Pancreas (tissue), 10 donors: ENCODE measurements around the gene NSD1. TPM values are rescaled to one million over a fixed set of nuclear protein-coding genes. Genes with fewer than 3 reads are reported as not detected.

ENCODE experiments used
- ATAC-seq, 4 donors: fragments of 200-7000 bp; cut with Tn5 transposase; one replicate each; pipeline versions ENCODE4 v1.8.0 to v1.9.1; 2020; ENCODE audit warnings: mild to moderate bottlenecking in 4 of 4, moderate library complexity in 4 of 4
- DNase-seq, 6 donors: peaks; one replicate each; pipeline ENCODE4 v3.0.0-alpha.2; 2020
- FAIRE-seq: peaks from 2 replicates; lab custom pipeline; 2012; peaks lifted over from hg19 to GRCh38; lab: Jason Lieb, UNC
- H3K27ac ChIP-seq, 4 donors: fragments of 200-600 bp; sonication (generic); 1 replicate in 3 of 4; 2 replicates in 1 of 4; pipeline versions ENCODE4 v1.5.0 to v1.8.0; 2020
- H3K27me3 ChIP-seq, 4 donors: fragments of 200-600 bp; one replicate each; pipeline ENCODE4 v1.8.0; 2021
- H3K36me3 ChIP-seq, 3 donors: fragments of 200-600 bp; sonication (generic) in 1 of 3; one replicate each; pipeline versions ENCODE4 v1.5.0 to v1.8.0; 2020 to 2021
- H3K4me1 ChIP-seq, 3 donors: fragments of 200-600 bp; one replicate each; pipeline ENCODE4 v1.8.0; 2021
- H3K4me3 ChIP-seq, 4 donors: fragments of 200-600 bp; sonication (generic) in 2 of 4; one replicate each; pipeline versions ENCODE4 v1.5.0 to v1.8.0; 2020 to 2021
- H3K9me3 ChIP-seq, 4 donors: fragments of 200-600 bp; one replicate each; pipeline ENCODE4 v1.8.0; 2021
- WGBS, 2 donors: extraction: QIAGEN DNeasy Blood & Tissue Kit; methylation state at CpG; one replicate each; pipeline ENCODE4 v1.1.7; 2013; 5-methylcytosine and 5-hydroxymethylcytosine counted together
- intact Hi-C, 3 donors: fragments of 100-400 bp; cut with DNase I; formaldehyde crosslinking; loops; one replicate each; pipeline versions ENCODE4 v1.11.1 to v1.14.2; 2022
- polyA plus RNA-seq, 2 donors: library from polyadenylated mRNA; stranded (reverse); fragments of 200-250 nt; gene quantifications; one replicate each; pipeline ENCODE4 v1.2.3, GENCODE V29; 2013
- total RNA-seq, 6 donors: library from RNA; stranded (reverse); fragmentation: NEBNext Ultra II Directional in 4 of 6; extraction: Animal tissue kit (Norgen Biotek cat#: 25700) in 4 of 6; gene quantifications; one replicate each; pipeline versions ENCODE4 v1.2.1 to v1.2.4, GENCODE V29; 2021 to 2023
- TF ChIP-seq, protein P1 (sequence below), 4 donors: fragments of 200-600 bp; sonication (generic) in 3 of 4; IDR thresholded peaks; one replicate each; pipeline versions ENCODE4 v1.5.0 to v1.8.0; 2021; ENCODE audit warnings: antibody characterized with exemption in 4 of 4
- donor health status: healthy with polysubstance abuse.
- donor health status: DM: no; HTN: no; CAD: no; lungs with moderate emphysema.
- donor health status: DM: no; HTN: no; CAD: no.
- donor health status: control.
- donor health status: control.
- donor health status: Bipolar disorder and iron deficiency.
- donor health status: DM: yes; HTN: yes; CAD: no.
- donor health status: DM: no; HTN: no; CAD: no.
- donor health status: DM: no; HTN: no; CAD: no.
- donor health status: DM: yes; HTN: yes; CAD: no.

Gene NSD1
- total and polyA plus RNA-seq, 8 donors, result 6.9 to 51.2 (median 33.5) TPM

DNA sequence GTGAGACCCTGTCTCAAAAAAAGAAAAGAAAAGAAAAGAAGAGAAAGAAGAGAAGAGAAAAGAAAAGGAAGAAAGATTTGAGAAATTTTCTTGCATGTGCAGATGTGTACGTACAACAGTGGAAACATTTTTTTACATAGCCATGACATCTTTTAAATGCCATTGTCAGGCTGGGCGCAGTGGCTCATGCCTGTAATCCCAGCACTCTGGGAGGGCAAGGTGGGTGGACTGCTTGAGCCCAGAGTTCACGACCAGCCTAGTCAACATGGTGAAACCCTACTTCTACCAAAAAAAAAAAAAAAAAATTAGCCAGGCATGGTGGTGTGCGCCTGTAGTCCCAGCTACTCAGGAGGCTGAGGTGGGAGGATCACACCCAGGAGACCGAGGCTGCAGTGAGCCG, 211.3 kb downstream of the NSD1 start:
- 89 to 91% methylated on average over 6 of the region's 6 CpGs for WGBS, 2 donors
- ATAC-seq (no peak), DNase-seq (peak in 1 of 6 donors; percentile 8), FAIRE-seq (no peak)
- Histone ChIP-seq H3K27ac (no peak overlapping the region), H3K4me1 (peaks cover 8 to 31% (median 12%) of the 10 kb centered on the region in 3 donors), H3K4me3 (no peak overlapping the region), H3K27me3 (no peaks in the 10 kb centered on the region), H3K9me3 (no peaks in the 10 kb centered on the region), H3K36me3 (peaks cover 0 to 5% (median 0%) of the 10 kb centered on the region in 3 donors)
- intact Hi-C loops, result loop anchor here in 1 of 3 donors (2.0 kb wide), 1 partner anchor 16 kb away; no protein-coding TSS in a partner anchor
- TF ChIP-seq, protein P1, sequence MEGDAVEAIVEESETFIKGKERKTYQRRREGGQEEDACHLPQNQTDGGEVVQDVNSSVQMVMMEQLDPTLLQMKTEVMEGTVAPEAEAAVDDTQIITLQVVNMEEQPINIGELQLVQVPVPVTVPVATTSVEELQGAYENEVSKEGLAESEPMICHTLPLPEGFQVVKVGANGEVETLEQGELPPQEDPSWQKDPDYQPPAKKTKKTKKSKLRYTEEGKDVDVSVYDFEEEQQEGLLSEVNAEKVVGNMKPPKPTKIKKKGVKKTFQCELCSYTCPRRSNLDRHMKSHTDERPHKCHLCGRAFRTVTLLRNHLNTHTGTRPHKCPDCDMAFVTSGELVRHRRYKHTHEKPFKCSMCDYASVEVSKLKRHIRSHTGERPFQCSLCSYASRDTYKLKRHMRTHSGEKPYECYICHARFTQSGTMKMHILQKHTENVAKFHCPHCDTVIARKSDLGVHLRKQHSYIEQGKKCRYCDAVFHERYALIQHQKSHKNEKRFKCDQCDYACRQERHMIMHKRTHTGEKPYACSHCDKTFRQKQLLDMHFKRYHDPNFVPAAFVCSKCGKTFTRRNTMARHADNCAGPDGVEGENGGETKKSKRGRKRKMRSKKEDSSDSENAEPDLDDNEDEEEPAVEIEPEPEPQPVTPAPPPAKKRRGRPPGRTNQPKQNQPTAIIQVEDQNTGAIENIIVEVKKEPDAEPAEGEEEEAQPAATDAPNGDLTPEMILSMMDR (IDR thresholded peaks at IDR 0.05), result no peak

DNA sequence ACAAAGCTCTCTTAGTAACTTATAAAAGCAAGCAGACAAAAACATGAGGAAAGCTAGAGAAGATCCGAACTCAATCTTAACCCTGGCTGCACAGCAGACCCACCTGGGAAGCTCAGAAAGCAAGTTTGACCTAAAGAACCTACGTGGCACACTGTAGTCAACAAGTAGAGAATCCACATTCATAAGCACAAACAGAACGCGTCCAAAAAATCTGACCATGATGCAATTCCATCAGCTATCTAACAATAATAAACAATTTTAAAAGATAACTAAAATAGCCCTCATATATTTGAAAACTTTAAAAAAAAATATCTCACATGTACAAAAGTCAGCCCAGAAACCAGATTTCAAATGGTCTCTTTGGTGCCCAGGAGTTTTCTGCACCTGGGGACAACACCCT, 213.2 kb downstream of the NSD1 start:
- no peak for FAIRE-seq

DNA sequence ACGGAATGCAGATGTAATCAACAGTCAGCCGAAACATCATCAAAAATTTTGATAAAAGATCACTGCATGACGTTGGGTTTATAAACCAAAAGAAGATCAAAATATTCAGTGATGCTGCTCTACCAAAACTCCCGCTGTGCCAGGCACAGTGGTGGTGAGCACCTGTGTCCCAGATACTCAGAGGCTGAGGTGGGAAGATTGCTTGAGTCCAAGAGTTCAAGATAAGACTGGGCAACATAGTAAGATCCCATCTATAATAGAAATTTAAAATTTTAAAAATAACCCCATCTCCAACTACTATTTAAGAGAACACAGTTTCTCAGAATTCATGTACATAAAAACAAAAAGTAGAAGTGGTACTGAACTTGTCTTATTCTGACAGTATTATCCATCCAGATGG, 214.1 kb downstream of the NSD1 start:
- intact Hi-C loops, result no loop called here
- no peak overlapping the region for H3K4me3 ChIP-seq
- TF ChIP-seq, protein P1 (IDR thresholded peaks at IDR 0.05), result no peak

More for the DNA sequence above, 213.2 kb downstream of the NSD1 start:
- TF ChIP-seq, protein P1 (IDR thresholded peaks at IDR 0.05), result no peak
- WGBS, 2 donors, result 36 to 41% methylated on average over 4 of the region's 4 CpGs
- peaks cover 8 to 39% (median 12%) of the 10 kb centered on the region in 3 donors for H3K4me1 ChIP-seq
- no peak overlapping the region for H3K4me3 ChIP-seq
- ATAC-seq (no peak), DNase-seq (peak in 1 of 6 donors; percentile 1)
- intact Hi-C loops, result no loop called here
- no peaks in the 10 kb centered on the region for H3K27me3 ChIP-seq
- H3K27ac ChIP-seq, result no peak overlapping the region
- H3K36me3 ChIP-seq, result no peaks in the 10 kb centered on the region
- no peaks in the 10 kb centered on the region for H3K9me3 ChIP-seq

DNA sequence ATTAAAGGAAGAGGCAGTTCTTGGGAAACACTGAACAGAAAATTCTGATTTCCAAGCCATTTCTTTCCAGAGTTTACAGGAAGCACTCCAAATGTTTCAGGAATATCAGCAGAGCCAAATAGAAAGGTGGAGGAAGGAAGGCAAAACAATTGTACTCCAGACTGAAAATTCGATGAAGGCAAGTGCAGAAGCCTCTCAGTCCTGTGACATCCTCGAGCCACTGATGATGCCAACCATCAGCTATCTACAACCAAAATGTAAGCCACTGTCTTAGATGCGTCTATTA, 215.7 kb downstream of the NSD1 start:
- Histone ChIP-seq H3K36me3 (no peaks in the 10 kb centered on the region), H3K4me1 (peaks cover 8 to 39% (median 12%) of the 10 kb centered on the region in 3 donors), H3K4me3 (peak overlapping the region in 2 of 4 donors; percentile 67 to 83), H3K27me3 (no peaks in the 10 kb centered on the region), H3K9me3 (no peaks in the 10 kb centered on the region), H3K27ac (no peak overlapping the region)
- FAIRE-seq, result no peak
- 28 to 38% methylated on average over 3 of the region's 3 CpGs for WGBS, 2 donors
- intact Hi-C loops, result no loop called here
- ATAC-seq, result no peak
- no peak for DNase-seq
- TF ChIP-seq, protein P1 (IDR thresholded peaks at IDR 0.05), result no peak

More for the DNA sequence above, 214.1 kb downstream of the NSD1 start:
- Histone ChIP-seq H3K4me1 (peaks cover 8 to 39% (median 12%) of the 10 kb centered on the region in 3 donors), H3K27me3 (no peaks in the 10 kb centered on the region), H3K9me3 (no peaks in the 10 kb centered on the region), H3K36me3 (no peaks in the 10 kb centered on the region), H3K27ac (no peak overlapping the region)
- WGBS, 2 donors, result 57 to 66% methylated on average over 4 of the region's 4 CpGs
- FAIRE-seq, result no peak
- peak in 1 of 6 donors; percentile 3 for DNase-seq
- ATAC-seq, result no peak

DNA sequence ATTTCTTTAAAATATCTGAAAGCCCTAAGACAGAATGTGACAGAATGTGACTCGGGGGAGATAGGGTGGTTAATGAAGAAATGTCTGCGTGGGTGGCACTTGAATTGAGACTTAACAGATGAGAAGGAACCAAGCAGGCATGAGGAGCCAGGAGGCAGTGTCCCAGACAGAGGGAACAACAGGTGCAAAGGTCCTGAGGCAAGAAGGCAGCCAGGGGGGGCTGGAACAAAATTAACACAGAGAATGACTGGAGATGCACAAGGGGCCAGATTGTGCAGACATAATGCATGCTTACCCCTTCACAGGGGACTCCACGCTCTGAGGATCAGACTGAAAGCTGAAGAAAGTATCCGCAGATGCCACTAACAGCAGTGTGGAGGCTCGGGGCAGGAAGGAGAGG, 216.2 kb downstream of the NSD1 start:
- H3K4me3 ChIP-seq, result peak overlapping the region in 3 of 4 donors; percentile 67 to 83 (median 83)
- peaks cover 8 to 39% (median 12%) of the 10 kb centered on the region in 3 donors for H3K4me1 ChIP-seq
- no peak for FAIRE-seq
- WGBS, 2 donors, result 39% methylated on average over 5 of the region's 5 CpGs
- peak in 1 of 6 donors; percentile 7 for DNase-seq
- H3K36me3 ChIP-seq, result no peaks in the 10 kb centered on the region
- no peaks in the 10 kb centered on the region for H3K9me3 ChIP-seq
- intact Hi-C loops, result no loop called here
- ATAC-seq, result no peak
- no peaks in the 10 kb centered on the region for H3K27me3 ChIP-seq
- no peak overlapping the region for H3K27ac ChIP-seq
- TF ChIP-seq, protein P1 (IDR thresholded peaks at IDR 0.05), result no peak

Other genes starting within 250 kb of the NSD1 start
- 1 to 10 TPM in 3 of 6 donors, under 1 TPM in 3; 0.24 to 4.0 (median 2.1) TPM for gene HK3, start 234.4 kb upstream of the NSD1 start, total RNA-seq
- 1 to 10 TPM; 4.7 to 6.6 TPM for gene HK3, start 234.4 kb upstream of the NSD1 start, polyA plus RNA-seq
- 10 to 100 TPM; 19.9 to 29.5 (median 21.9) TPM for gene UIMC1, start 127.0 kb upstream of the NSD1 start, total RNA-seq
- gene UIMC1, start 127.0 kb upstream of the NSD1 start, polyA plus RNA-seq, result 10 to 100 TPM; 24.1 to 28.0 TPM
- gene ZNF346, start 111.1 kb upstream of the NSD1 start, total RNA-seq, result 10 to 100 TPM in 1 of 6 donors, 1 to 10 TPM in 5; 6.9 to 10.4 (median 8.6) TPM
- gene ZNF346, start 111.1 kb upstream of the NSD1 start, polyA plus RNA-seq, result 1 to 10 TPM; 4.5 to 6.6 TPM
- 10 to 100 TPM; 23.5 to 43.3 (median 29.7) TPM for gene FGFR4, start 46.9 kb upstream of the NSD1 start, total RNA-seq
- gene FGFR4, start 46.9 kb upstream of the NSD1 start, polyA plus RNA-seq, result 100 to 1,000 TPM in 1 of 2 donors, 10 to 100 TPM in 1; 69.6 to 105 TPM
- 10 to 100 TPM; 34.5 to 43.1 (median 37.7) TPM for gene RAB24, start 169.9 kb downstream of the NSD1 start, total RNA-seq
- 100 to 1,000 TPM; 125 to 160 TPM for gene RAB24, start 169.9 kb downstream of the NSD1 start, polyA plus RNA-seq
- 100 to 1,000 TPM in 4 of 6 donors, 10 to 100 TPM in 2; 77.8 to 153 (median 127) TPM for gene PRELID1, start 170.0 kb downstream of the NSD1 start, total RNA-seq
- gene PRELID1, start 170.0 kb downstream of the NSD1 start, polyA plus RNA-seq, result 100 to 1,000 TPM in 1 of 2 donors, 10 to 100 TPM in 1; 98.6 to 134 TPM
- gene MXD3, start 178.1 kb downstream of the NSD1 start, total RNA-seq, result 1 to 10 TPM; 3.0 to 7.1 (median 5.4) TPM
- gene MXD3, start 178.1 kb downstream of the NSD1 start, polyA plus RNA-seq, result 10 to 100 TPM; 34.2 to 55.0 TPM
- gene LMAN2, start 217.9 kb downstream of the NSD1 start, total RNA-seq, result 100 to 1,000 TPM in 2 of 6 donors, 10 to 100 TPM in 4; 71.1 to 128 (median 92.6) TPM
- gene LMAN2, start 217.9 kb downstream of the NSD1 start, polyA plus RNA-seq, result 100 to 1,000 TPM in 1 of 2 donors, 10 to 100 TPM in 1; 80.7 to 110 TPM
- gene RGS14, start 224.2 kb downstream of the NSD1 start, total RNA-seq, result 10 to 100 TPM in 4 of 6 donors, 1 to 10 TPM in 2; 7.0 to 15.7 (median 11.3) TPM
- gene RGS14, start 224.2 kb downstream of the NSD1 start, polyA plus RNA-seq, result 10 to 100 TPM; 24.7 to 30.9 TPM